ENCODE measurements around the gene C10orf62.
"Not testable (repeated sequence)": the region's sequence is repeated elsewhere in the genome, so short reads cannot be mapped to it uniquely, and the experiment has no call there.

C10orf62 gene, protein sequence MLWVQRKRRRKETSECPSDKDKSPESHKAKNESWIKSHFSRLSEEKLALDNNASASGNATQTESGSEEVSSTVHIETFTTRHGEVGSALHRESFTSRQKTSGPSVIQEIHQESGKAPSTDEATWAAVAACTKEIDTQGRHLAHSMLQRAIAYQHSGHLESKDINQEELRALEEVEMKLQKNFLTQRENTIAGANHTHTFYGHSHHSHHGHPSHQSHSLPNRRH

DNA sequence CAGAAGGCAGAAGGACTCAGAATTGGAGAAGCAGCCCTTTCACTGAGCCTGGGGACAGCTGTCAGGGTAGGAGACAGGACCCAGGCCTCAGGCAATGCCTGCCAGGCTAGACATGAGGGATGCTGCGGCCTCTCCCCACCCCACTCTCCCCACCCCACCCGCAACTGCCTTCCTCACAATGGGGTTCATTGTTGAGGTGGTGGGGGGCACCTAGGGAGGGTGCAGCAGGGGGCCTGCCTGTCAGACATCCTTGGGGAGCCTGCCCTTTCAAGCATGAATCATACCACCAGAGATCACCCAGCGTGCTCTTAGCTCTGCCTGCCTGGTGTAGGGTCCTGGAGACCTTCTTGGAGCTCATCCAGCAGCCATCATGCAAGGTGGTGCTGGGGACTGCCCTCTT is at the start of gene C10orf62:
Gene C10orf62 (plus strand): TSS at position 243 of the 400 bp plus-strand sequence. CDS start 177 bp downstream, outside the sequence.
- no peak for DNase-seq

DNA sequence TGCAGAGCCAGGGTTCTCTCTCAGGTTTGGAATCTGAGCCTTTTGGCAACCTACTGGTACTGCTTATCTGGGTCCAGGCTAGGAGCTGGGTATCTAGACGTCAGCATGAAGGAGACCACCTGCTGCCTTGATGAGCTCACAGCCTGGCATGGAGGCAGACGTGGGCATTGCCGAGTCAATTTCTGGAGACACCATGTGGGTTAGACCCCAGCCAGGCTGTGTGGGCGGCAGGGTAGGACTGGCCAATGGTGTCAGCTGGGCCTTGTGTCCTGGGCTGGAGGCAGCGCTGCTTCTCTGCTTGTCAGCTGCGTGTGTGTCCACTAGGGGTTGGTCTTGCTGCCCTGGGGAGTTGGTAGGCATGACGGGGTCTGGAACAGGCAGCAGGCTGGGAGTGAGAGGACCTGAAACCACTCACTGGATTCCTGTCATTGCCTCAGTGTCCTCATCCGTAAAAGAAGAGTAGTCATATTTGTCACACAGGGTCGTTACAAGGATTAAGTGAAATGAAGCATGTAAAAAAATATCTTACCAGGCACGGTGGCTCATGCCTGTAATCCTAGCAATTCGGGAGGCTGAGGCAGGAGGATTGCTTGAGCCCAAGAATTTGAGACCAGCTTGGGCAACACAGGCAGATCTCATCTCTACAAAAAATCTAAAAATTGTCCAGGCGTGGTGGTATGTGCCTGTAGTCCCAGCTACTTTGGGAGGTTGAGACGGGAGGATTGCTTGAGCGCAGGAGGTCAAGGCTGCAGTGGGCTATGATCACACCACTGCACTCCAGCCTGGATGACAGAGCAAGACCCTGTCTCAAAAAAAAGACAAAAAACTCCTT is 48.6 kb upstream of the C10orf62 start:
- DNase-seq: no peak

DNA sequence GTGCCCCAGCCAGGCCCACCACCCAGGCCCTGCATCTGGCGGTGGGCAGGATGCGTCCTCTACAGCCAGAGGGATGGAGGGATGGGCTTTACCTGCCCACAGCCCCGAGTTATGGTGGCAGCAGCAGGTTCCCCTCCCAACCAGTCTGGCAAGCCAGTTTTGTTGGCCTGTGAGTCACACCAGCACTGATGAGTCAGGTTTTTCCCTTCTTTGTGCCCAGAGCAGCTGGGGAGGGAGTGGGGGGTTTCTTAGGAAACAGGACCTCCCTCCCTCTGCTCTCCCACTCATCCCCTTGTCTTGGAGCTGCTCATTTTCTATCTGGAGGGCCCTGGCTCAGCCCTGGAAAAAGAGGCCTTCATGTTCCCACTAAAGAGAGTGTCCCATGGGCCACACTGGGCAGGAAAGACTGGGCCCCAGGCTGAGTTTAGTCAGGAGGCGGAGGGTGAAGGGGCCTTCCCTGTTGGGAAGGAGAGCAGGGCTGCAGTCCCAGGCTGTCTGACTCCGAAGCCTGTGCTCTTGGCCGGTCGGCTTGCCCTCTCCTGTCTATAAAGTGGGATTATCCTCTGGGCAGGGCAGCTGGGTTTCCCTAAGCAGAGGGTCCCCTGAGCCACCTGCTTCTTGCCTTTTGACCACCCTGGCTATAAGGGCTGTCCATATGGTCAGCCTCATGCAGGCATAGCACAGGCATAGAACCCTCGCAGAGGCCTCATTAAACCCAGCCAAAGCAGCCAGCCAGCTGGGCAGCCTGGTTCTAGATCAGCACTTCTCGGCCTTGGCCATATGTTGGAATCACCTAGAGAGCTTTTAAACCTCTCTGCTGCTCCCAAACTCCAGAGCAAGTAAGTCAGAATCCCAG is 47.1 kb upstream of the C10orf62 start:
- peak; percentile 40 for DNase-seq

DNA sequence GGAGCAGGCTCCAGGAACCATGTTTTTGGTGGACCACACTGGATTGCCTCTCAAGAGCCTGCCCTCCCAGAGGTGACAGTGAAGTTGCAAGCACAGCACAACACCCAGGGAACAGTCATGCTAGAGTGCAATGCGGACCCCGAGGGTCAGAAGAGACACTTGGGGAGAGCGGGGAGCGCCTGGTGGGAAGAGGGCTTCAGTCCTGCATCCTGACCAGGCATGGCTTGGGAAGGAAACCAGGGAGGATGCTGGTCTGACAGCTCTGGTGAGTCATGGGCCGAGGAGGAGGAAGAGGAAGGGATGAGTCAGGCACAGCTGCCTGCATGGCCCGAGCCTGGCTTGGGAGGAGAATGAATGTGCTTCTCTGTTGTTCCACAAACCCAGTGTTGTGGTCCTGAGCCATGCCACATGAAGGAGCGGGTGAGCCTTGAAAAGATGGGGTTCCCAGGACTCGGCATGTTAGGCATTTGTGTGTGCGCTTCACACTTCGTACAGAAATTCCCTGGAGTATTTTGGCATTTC is 46.4 kb upstream of the C10orf62 start:
- DNase-seq: peak; percentile 51

DNA sequence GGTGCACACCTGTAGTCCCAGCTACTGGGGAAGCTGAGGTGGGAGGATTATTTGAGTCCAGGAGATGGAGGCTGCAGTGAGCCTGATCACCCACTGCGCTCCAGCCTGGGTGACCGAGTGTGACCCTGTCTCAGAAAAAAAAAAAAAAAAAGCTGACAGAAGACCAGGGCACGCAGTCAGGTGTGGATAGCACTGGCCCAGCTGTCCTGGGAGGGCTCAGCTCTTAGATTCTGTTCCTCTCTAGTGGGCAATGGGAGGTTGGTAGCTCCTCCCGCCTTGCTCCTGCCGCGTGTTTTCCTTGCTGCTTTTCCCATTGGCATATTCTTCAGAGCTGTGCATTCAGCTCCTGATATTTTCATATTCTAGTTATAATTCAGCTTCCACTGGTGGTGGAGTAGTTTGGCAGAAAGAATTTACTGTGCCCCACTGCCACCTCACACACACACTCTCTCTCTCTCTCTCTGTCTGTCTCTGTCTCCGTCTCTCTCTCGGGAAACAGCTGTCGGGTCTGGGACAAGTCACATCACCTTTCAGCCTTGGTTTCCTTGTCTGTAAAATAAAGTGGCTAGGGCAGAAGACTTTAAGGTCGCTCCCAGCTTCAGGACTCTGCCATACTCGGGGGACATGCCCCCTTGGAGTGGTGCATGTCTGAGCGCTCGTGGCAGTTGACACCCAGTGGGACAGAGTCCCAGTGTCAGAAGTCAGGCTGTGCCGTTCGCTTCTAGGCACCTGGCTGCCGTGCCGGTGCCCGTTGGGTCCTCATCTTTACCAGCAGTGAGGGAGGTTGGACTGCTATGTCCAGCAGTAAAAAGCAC is 42.9 kb upstream of the C10orf62 start:
- DNase-seq: no peak

DNA sequence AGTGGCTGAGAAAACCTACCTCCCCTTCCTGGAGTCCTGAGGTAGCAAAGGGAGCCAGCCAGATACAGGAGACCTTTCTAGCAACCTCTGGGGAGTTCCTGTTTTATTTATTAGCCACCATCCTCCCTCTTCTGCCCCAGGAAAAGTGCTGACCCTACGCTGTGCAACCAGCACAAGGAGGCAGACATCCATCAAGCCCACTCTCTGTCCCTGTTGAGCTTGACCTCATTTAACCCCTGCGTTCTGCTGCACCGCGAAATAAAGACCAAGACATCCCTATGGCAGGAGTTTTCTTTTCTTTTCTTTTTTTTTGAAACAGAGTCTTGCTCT is 42.3 kb upstream of the C10orf62 start:
- no peak for DNase-seq

DNA sequence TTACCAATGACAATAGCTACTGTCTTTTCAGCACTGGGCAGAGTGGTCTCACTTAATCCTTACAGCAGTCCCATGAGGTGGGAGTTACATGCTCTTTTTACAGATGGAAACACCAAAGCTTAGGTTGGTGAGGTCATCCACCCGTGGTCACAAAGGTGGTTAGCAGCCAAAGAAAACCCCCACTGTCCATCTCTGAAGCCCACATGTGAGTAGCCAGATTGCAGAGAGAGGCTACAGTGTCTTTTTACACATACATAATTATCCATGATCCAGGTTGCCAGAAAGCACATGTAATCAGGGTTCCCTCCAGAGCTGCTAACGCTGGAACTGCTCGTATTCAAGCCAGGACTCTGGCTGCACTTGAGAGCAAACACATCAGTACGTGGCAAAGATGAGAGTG is 41.6 kb upstream of the C10orf62 start:
- DNase-seq: no peak

DNA sequence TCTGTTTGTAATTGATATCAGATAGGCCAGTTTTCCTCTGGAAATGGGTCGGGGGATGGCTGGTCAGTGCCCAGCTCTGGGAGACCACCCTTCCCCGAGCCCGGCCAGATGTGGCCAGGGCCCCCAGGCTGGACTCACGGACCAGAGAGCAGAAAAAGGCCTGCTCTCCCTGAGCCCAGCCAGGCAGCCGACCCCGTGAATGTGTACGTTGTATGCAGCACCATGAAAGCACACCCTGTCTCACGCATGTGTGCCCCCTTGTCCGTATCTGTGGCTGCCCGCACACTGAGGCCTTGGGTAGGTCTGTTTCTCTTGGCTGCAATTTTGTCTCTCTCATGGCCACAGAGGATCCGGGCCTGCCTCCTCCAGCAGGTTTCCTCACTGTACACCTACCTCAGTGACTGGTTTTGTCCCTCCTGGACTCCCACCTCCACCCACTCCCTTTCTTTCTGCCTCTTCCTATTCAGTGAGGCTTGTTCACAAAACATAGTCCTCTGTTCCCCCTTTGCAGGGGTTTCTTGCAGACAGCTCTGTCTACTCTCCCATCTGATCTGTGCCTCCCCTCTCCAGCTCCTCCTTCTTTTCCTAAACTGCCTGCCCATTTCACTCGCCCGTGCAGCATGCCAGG is 40.6 kb upstream of the C10orf62 start:
- DNase-seq: no peak

DNA sequence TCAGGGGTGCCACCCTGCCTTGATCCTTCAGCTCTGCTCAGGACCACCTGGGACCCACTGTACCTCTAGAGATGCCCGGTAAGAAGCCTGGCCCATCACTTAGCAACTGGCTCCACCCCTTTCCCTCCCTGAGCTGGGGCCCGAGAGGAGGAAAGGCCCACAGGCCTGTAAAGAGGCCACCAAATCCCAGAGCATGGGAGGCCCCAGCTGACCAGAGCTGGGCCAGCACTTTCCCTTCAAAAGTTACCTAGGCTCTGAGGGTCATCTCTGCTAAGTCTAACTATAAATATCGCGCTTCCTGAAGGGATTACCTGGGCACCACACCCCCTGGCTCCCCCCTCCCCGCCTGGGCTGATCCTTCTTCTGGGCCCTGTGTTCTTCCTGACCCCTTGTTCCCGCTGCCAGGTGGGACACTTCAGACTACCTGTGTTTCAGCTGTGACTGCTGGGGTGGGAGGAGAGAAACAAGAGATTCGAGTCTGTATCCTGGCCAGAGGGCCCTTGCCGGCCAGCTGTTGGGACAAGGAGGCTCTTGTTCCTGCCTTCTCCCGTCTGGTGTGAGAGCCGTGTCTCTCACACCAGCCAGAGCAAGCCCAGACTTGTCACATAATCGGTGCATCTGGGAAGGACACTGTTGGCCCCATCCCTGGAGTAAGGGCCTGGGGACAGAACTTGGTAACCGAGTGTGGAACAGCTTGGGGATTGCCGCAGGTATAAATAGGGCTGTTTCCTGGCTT is 39.8 kb upstream of the C10orf62 start:
- no peak for DNase-seq

DNA sequence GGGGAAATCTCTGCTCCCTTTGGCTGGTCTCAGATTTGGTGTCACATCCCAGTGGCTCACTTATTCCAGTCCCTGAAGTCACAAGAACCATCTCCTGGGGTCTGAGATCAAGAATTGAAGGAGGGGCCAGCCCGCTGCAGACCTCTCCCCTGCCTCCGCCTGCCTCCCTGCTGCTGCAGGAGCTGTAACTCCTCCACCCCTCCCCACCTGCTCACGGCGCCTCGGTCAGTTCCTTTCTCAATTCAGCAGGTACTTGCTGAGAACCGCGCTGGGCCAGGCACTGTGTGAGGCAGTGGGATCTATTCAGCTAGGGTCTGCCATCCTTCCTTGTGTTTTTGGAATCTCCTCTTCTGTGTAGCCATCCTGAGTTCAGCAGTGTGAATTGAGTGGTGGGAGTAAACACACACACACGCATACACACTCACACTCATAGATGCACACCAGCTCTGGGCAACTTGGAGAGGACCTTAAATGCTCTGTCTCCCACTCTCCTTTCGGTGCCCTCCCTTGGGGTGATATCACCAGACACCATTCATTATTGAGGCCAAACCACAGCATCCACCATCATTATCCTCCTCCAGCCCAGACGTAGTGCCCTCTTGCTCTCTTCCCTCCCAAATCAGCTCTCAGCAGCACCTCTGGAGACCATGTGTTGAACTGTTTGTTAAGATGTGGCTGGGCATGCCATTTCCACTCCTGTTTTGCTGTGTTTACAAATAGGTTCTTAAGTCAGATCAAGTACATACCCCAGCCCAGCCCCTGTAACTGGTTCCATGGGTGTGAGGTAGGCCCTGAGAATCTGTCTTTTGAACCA is 39.0 kb upstream of the C10orf62 start:
- DNase-seq: no peak

DNA sequence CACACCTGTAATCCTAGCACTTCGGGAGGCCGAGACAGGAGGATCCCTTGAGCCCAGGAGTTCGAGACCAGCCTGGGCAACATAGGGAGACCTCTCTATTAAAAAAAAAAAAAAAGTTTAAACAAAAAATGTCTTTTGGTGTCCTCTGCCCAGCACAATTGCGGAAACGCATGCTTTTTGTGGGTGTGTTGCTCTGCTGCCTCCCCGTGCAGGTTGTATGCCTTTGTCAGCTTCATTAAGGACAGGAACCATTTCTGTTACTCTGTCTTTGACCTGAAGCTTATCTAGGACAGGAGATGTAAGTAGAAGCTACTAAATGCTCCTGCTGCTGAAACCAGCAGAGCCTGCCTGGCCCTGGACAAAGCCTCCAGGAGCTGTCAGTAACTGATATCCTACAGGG is 38.2 kb upstream of the C10orf62 start:
- no peak for DNase-seq

DNA sequence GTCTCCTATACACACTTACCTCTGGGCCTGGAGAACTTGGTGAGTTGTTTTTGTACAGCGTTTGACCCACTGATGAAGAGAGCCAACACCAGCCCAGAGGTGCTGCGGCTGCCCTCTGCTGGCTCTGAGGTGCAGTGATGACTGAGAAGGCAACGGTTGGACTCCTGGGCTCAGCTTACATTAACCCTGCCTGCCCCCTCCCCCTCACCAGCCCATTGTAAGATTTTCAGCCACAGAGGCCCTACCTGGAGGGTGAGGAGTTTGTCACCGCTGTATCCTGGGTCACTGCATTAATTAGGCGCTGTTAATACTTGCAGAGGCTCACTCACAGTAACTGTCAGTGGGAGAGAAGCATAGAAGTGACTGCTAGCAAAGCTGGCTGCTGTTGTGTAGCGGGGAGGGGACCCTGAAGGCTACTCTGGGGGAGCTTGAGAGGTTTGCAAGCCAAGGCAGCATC is 35.9 kb upstream of the C10orf62 start:
- peak; percentile 68 for DNase-seq

DNA sequence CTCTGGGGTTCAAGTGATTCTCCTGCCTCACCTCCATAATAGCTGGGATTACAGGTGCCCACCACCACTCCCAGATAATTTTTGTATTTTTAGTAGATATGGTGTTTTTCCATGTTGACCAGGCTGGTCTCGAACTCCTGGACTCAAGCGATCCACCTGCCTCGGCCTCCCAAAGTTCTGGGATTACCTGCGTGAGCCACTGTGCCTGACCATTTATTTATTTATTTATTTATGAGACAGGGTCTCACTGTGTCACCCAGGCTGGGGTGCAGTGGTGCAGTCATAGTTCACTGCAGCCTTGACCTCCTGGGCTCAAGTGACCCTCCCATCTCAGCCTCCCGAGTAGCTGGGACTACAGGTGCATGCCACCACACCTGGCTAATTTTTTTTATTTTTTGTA is 35.2 kb upstream of the C10orf62 start:
- not testable (repeated sequence) for DNase-seq

DNA sequence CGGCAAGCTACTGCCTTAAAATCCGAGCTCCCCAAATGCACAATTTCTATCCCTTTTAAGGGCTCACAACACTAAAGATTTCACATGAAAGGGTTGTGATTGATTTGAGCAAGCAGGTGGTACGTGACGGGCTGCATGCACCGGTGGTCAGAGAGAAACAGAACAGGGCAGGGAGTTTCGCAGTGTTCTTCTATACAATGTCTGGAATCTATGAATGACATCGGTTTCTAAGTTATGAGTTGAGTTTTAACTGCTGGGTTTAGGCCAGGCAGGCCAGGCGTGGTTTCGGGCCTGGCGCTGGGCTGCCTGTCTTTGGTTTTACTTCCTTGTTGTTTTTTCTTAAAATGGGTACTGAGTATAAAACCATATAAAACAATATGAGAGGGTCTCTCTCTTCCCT is 34.0 kb upstream of the C10orf62 start:
- not testable (repeated sequence) for DNase-seq

DNA sequence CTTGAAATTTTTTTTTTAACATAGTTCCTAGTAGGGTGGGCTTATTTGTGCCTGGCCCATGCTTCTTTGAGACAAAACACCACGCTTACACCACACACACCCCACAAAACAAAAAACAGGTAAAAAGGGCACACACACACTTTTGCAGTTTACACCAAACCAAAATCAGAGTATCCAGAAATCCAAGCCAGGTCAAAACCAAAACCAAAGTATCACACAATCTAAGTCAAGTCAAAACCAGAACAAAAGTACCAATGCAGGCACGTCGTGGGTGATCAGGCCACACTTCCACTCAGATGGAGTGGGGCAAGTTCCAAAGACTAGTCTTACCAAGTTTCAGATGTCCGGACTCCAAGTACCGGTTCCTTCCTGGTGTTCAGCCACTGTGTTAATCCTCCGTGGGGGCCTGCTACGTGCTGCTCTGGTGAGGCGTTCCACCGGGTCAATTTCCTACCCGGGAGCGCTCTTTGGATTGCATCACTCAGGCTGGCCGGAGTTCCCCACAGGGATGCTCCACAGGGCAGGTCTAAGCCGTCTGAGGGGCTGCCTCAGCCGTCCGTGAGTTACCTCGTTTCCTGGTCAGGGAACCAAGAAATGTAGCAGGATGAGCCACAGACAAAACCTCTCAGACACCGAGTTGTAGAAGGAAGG is 28.7 kb upstream of the C10orf62 start:
- not testable (repeated sequence) for DNase-seq

DNA sequence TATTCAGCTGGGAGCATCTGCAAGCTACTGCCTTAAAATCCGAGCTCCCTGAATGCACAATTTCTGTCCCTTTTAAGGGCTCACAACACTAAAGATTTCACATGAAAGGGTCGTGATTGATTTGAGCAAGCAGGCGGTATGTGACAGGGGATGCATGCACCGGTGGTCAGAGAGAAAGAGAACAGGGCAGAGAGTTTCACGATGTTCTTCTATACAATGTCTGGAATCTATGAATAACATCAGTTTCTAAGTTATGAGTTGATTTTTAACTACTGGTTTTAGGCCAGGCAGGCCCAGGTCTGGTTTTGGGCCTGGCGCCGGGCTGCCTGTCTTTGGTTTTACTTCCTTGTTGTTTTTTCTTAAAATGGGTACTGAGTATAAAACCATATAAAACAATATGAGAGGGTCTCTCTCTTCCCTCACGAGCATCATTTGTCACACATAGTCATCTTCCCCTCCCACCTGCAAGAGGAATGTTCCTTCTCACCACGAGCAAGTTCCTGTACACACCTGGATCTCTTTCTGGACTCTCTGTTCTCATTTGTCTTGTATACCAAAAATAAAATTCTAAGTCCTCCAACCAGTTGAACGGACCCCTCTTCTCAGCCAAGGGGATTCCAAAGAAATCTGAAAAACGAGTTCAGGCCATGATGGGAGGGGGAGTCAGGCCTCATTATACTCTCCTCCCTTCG is 28.0 kb upstream of the C10orf62 start:
- not testable (repeated sequence) for DNase-seq

DNA sequence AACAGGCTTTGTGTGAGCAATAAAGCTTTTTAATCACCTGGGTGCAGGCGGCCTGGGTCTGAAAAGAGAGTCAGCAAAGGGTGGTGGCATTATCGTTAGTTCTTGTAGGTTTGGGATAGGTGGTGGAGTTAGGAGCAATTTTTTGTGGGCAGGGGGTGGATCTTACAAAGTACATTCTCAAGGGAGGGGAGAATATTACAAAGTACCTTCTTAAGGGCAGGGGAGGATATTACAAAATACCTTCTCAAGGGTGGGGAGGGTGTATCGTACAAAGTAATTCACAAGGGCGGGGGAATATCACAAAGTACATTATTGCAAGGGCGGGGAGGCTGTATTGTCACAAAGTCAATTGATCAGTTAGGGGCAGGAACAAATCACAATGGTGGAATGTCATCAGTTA is 27.2 kb upstream of the C10orf62 start:
- DNase-seq: not testable (repeated sequence)

DNA sequence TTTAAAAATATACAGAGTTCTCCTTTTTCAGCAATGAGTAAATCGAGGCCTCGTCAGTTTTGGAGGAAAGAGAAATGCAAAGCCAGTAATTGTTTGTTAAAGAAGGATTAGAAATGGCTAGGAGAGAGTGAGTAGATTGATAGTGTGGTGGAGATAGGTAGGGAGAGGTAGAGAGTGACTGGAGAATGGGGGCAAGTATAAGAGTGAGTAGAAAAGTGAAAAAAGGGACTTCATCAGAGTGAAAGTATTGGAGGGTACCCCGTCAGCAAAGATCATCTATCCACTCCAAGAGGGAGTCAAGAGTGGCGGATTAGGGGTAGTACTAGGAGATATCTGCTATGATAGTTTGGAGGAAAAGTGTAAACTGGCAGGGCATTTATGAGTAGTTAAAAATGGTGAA is 26.2 kb upstream of the C10orf62 start:
- no peak for DNase-seq

DNA sequence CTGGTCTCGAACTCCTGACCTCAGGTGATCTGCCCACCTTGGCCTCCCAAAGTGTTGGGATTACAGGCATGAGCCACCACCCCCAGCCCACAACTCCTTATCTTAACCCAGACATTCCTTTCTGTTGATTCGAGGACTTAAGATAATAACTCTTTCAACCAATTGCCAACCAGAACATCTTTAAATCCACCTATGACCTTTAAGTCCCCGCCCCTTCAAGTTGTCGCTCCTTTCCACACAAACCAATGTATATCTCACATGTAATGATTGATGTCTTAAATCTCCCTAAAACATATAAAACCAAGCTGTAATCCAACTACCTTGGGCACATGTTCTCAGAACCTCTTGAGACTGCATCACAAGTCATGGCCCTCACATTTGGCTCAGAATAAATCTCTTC is 24.7 kb upstream of the C10orf62 start:
- DNase-seq: no peak
